Astrocyte (in vitro differentiated cells and primary cell): Measurements from ENCODE around the gene VWC2L. TPM values are rescaled to one million over a fixed set of nuclear protein-coding genes. Genes with fewer than 3 reads are reported as not detected.

Experiments used
- DNase-seq: peaks from one replicate; pipeline ENCODE4 v3.0.0-alpha.2; 2010; ENCODE audit warnings: low read depth
- FAIRE-seq: peaks from 2 replicates; lab custom pipeline; 2011; peaks lifted over from hg19 to GRCh38; lab: Jason Lieb, UNC
- H2AFZ ChIP-seq: 2 replicates; pipeline ENCODE4 v1.6.0; 2012; ENCODE audit warnings: low read depth, low read length, inconsistent platforms
- H3K27ac ChIP-seq: 2 replicates; pipeline ENCODE4 v1.5.1; 2011; ENCODE audit warnings: low read depth, low read length, inconsistent platforms
- H3K27me3 ChIP-seq: 2 replicates; pipeline ENCODE4 v1.6.0; 2011; ENCODE audit warnings: low read length, inconsistent platforms; ENCODE audit not compliant: insufficient read depth
- H3K36me3 ChIP-seq: 2 replicates; pipeline ENCODE4 v1.5.1; 2011; ENCODE audit warnings: low read length, inconsistent platforms; ENCODE audit not compliant: insufficient read depth
- H3K4me1 ChIP-seq: 2 replicates; pipeline ENCODE4 v1.5.1; 2011; ENCODE audit warnings: low read length, inconsistent platforms; ENCODE audit not compliant: insufficient read depth
- H3K4me2 ChIP-seq: 2 replicates; pipeline ENCODE4 v1.6.0; 2012; ENCODE audit warnings: low read length, inconsistent platforms
- H3K4me3 ChIP-seq: 2 replicates; pipeline ENCODE4 v1.5.1; 2011; ENCODE audit warnings: low read depth, mild to moderate bottlenecking, low read length, inconsistent platforms; ENCODE audit not compliant: insufficient read depth
- H3K79me2 ChIP-seq: 2 replicates; pipeline ENCODE4 v1.6.0; 2012; ENCODE audit warnings: mild to moderate bottlenecking, low read length, inconsistent platforms; ENCODE audit not compliant: insufficient read depth
- H3K9ac ChIP-seq: 2 replicates; pipeline ENCODE4 v1.6.0; 2012; ENCODE audit warnings: mild to moderate bottlenecking, low read length, inconsistent platforms
- H3K9me3 ChIP-seq: 2 replicates; pipeline ENCODE4 v1.5.1; 2012; ENCODE audit warnings: low read depth, mild to moderate bottlenecking, low read length, inconsistent platforms; ENCODE audit not compliant: insufficient read depth
- H4K20me1 ChIP-seq: 2 replicates; pipeline ENCODE4 v1.6.0; 2012; ENCODE audit warnings: low read length, inconsistent platforms; ENCODE audit not compliant: insufficient read depth
- H3K27ac Mint-ChIP-seq: one replicate; pipeline ENCODE4 v1.8.0; 2021; ENCODE audit warnings: mild to moderate bottlenecking, mixed read lengths; ENCODE audit not compliant: unreplicated experiment
- H3K27me3 Mint-ChIP-seq: one replicate; pipeline ENCODE4 v1.8.0; 2021; ENCODE audit warnings: low read depth, mixed read lengths; ENCODE audit not compliant: unreplicated experiment
- H3K36me3 Mint-ChIP-seq: one replicate; pipeline ENCODE4 v1.8.0; 2021; ENCODE audit warnings: low read depth, mixed read lengths; ENCODE audit not compliant: unreplicated experiment
- H3K4me1 Mint-ChIP-seq: one replicate; pipeline ENCODE4 v1.8.0; 2021; ENCODE audit warnings: low read depth, mixed read lengths; ENCODE audit not compliant: unreplicated experiment
- H3K4me3 Mint-ChIP-seq: one replicate; pipeline ENCODE4 v1.8.0; 2021; ENCODE audit warnings: mild to moderate bottlenecking, moderate library complexity, mixed read lengths; ENCODE audit not compliant: unreplicated experiment
- H3K9me3 Mint-ChIP-seq: one replicate; pipeline ENCODE4 v1.8.0; 2021; ENCODE audit warnings: mild to moderate bottlenecking, mixed read lengths; ENCODE audit not compliant: unreplicated experiment
- EZH2 ChIP-seq: IDR thresholded peaks from 2 replicates; pipeline ENCODE4 v1.6.1; 2012; ENCODE audit warnings: mild to moderate bottlenecking, low read length, inconsistent platforms; ENCODE audit not compliant: insufficient read depth
- total RNA-seq: library from RNA; stranded (reverse); gene quantifications from 2 replicates; pipeline ENCODE4 v1.2.1, GENCODE V29; 2021
- TF ChIP-seq, protein P1 (sequence below): IDR thresholded peaks from 2 replicates; pipeline ENCODE4 v1.5.1; 2011; ENCODE audit warnings: low read depth, mild to moderate bottlenecking, inconsistent platforms, low read length, moderate library complexity; ENCODE audit not compliant: insufficient read depth

Gene VWC2L
- total RNA-seq, 1 donor from 2014 or later: not detected

GRCh38 chr2:214492608-214493007 lies 81.8 kb downstream of the VWC2L start:
- H2AFZ ChIP-seq: no peak overlapping the region
- no peak overlapping the region for H3K9ac ChIP-seq
- no peak overlapping the region for H3K4me3 Mint-ChIP-seq
- no peaks in the 10 kb centered on the region for H3K27me3 ChIP-seq
- no peak overlapping the region for H3K27ac Mint-ChIP-seq
- no peaks in the 10 kb centered on the region for H3K36me3 Mint-ChIP-seq
- TF ChIP-seq EZH2: no peak
- TF ChIP-seq, protein P1, sequence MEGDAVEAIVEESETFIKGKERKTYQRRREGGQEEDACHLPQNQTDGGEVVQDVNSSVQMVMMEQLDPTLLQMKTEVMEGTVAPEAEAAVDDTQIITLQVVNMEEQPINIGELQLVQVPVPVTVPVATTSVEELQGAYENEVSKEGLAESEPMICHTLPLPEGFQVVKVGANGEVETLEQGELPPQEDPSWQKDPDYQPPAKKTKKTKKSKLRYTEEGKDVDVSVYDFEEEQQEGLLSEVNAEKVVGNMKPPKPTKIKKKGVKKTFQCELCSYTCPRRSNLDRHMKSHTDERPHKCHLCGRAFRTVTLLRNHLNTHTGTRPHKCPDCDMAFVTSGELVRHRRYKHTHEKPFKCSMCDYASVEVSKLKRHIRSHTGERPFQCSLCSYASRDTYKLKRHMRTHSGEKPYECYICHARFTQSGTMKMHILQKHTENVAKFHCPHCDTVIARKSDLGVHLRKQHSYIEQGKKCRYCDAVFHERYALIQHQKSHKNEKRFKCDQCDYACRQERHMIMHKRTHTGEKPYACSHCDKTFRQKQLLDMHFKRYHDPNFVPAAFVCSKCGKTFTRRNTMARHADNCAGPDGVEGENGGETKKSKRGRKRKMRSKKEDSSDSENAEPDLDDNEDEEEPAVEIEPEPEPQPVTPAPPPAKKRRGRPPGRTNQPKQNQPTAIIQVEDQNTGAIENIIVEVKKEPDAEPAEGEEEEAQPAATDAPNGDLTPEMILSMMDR: no peak
- H4K20me1 ChIP-seq: no peaks in the 10 kb centered on the region
- H3K36me3 ChIP-seq: no peaks in the 10 kb centered on the region
- no peaks in the 10 kb centered on the region for H3K9me3 ChIP-seq
- H3K27me3 Mint-ChIP-seq: no peaks in the 10 kb centered on the region
- H3K9me3 Mint-ChIP-seq: no peaks in the 10 kb centered on the region
- no peaks in the 10 kb centered on the region for H3K79me2 ChIP-seq
- H3K4me3 ChIP-seq: no peak overlapping the region
- FAIRE-seq (no peak), DNase-seq (no peak)
- H3K4me1 Mint-ChIP-seq: no peaks in the 10 kb centered on the region
- H3K4me1 ChIP-seq: no peaks in the 10 kb centered on the region
- no peak overlapping the region for H3K4me2 ChIP-seq
- no peak overlapping the region for H3K27ac ChIP-seq

- Histone ChIP-seq H4K20me1 (no peaks in the 10 kb centered on the region), H3K4me3 (no peak overlapping the region), H3K36me3 (no peaks in the 10 kb centered on the region), H3K9me3 (no peaks in the 10 kb centered on the region), H3K9ac (no peak overlapping the region), H3K79me2 (no peaks in the 10 kb centered on the region), H3K4me2 (no peak overlapping the region), H2AFZ (no peak overlapping the region), H3K4me1 (no peaks in the 10 kb centered on the region), H3K27me3 (no peaks in the 10 kb centered on the region), H3K27ac (no peak overlapping the region)
- no peak for FAIRE-seq
- Mint-ChIP-seq H3K4me3 (no peak overlapping the region), H3K27me3 (no peaks in the 10 kb centered on the region), H3K36me3 (no peaks in the 10 kb centered on the region), H3K27ac (no peak overlapping the region), H3K4me1 (no peaks in the 10 kb centered on the region), H3K9me3 (no peaks in the 10 kb centered on the region)
- TF ChIP-seq EZH2: no peak
- TF ChIP-seq, protein P1: no peak
- DNase-seq: peak; percentile 59
These were observed 86.6 kb downstream of the VWC2L start for GRCh38 chr2:214497489-214497888.

GRCh38 chr2:214503568-214503967 lies 92.7 kb downstream of the VWC2L start:
- Mint-ChIP-seq H3K36me3 (no peaks in the 10 kb centered on the region), H3K4me3 (no peak overlapping the region), H3K27ac (no peak overlapping the region), H3K9me3 (no peaks in the 10 kb centered on the region), H3K27me3 (no peaks in the 10 kb centered on the region), H3K4me1 (no peaks in the 10 kb centered on the region)
- Histone ChIP-seq H3K9ac (no peak overlapping the region), H3K4me3 (no peak overlapping the region), H3K27ac (no peak overlapping the region), H3K4me2 (no peak overlapping the region), H3K9me3 (no peaks in the 10 kb centered on the region), H3K36me3 (no peaks in the 10 kb centered on the region), H4K20me1 (no peaks in the 10 kb centered on the region), H3K4me1 (no peaks in the 10 kb centered on the region), H3K27me3 (no peaks in the 10 kb centered on the region), H3K79me2 (no peaks in the 10 kb centered on the region), H2AFZ (no peak overlapping the region)
- FAIRE-seq: no peak
- DNase-seq: no peak
- no peak for TF ChIP-seq EZH2
- TF ChIP-seq, protein P1: no peak
